OCI-LY3 (cell line): Measurements from ENCODE around the gene PARD3.

Experiments
- EZH2phosphoT487 ChIP-seq: fragments of 200-600 bp; shearing (Covaris generic); IDR thresholded peaks from 2 replicates; pipeline ENCODE4 v1.6.1; 2018; ENCODE audit warnings: antibody characterized with exemption, mixed run types, low read depth
- TF ChIP-seq, protein P1 (sequence below): fragments of 200-600, 300-600 bp; sonication (generic); IDR thresholded peaks from 2 replicates; pipeline ENCODE4 v1.5.1; 2014; ENCODE audit warnings: antibody characterized with exemption, low read length, low read depth

DNA sequence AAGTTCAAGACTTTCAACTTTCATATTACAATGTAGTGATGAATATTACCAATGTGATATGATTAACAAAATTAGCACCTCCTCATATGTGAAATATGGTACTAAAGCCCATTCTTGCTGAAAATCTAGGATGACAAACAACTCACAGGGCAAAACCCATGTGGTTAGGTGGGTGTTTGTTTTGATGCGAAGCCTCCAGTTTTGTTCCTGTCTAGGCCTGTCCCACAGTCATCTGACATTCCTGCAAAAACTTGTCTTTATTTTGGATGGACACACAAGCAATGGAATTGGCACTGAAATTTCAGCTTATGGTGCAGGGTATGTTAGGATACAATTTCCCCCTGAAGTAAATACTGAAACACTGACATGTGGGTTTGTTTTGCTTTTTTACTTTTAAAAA is 95.3 kb downstream of the PARD3 start:
- no peak for TF ChIP-seq EZH2phosphoT487
- TF ChIP-seq, protein P1, sequence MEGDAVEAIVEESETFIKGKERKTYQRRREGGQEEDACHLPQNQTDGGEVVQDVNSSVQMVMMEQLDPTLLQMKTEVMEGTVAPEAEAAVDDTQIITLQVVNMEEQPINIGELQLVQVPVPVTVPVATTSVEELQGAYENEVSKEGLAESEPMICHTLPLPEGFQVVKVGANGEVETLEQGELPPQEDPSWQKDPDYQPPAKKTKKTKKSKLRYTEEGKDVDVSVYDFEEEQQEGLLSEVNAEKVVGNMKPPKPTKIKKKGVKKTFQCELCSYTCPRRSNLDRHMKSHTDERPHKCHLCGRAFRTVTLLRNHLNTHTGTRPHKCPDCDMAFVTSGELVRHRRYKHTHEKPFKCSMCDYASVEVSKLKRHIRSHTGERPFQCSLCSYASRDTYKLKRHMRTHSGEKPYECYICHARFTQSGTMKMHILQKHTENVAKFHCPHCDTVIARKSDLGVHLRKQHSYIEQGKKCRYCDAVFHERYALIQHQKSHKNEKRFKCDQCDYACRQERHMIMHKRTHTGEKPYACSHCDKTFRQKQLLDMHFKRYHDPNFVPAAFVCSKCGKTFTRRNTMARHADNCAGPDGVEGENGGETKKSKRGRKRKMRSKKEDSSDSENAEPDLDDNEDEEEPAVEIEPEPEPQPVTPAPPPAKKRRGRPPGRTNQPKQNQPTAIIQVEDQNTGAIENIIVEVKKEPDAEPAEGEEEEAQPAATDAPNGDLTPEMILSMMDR = no peak
